Activated CD4-positive, alpha-beta T cell treated with anti-CD3 and anti-CD28 coated beads, Interleukin-2, amount 50 U/mL, for 24 hours (primary cell): Measurements from ENCODE around the gene NLRC3.

Experiments used
- DNase-seq, 2 donors: peaks; one replicate each; pipeline ENCODE4 v3.0.0-alpha.2; 2020; ENCODE audit warnings: low read depth in 1 of 2, low spot score in 1 of 2

The NLRC3 gene

GRCh38 chr16:3579776-3580175, 2.6 kb upstream of the NLRC3 start:
- no peak for DNase-seq

DNA sequence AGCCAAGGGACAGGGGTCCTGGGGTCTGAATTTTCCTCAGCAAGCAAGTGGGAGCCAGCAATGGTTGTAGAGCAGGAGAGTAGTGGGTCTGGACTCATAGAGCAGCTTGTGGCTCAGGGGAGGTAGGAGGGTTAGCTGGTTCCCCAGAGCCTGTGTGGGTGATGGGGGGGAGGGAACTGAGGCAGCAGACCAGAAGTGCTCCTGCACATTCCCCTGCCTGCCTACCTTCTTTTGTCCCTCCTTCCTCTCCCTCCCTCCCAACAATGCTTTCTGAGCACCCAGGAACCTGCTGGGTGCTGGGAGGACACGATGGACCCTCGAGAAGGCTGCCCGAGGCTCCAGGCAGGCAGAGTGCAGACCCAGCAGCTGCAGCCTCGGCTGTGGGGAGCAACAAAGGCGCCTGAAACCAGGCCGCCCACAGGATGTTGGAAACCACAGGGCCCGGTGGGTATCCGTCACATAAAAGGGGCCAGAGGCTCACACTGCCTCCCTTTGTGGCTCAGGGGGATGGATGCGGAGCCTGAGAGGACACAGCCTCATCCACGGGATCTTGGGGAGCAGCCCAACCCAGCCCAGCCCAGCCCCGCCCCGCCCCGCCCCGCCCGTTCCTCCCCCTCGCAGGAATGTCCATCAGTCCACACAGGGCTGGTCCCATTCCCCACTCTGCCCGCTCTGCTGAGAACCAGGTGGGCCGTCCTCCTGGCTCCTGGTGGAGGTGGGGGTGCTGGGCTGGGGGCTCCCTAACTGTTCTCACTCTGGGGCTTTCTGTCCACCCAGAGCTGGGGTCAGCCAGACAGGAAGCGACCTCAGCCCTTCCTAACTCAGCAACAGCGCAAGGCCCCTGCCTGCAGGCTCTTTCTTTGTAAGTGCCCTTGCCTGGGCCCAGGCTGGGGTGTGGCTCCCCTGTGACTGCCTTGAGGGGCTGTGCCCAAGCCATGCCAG, 1.7 kb upstream of the NLRC3 start:
- DNase-seq: peak in 1 of 2 donors; percentile 10

DNA sequence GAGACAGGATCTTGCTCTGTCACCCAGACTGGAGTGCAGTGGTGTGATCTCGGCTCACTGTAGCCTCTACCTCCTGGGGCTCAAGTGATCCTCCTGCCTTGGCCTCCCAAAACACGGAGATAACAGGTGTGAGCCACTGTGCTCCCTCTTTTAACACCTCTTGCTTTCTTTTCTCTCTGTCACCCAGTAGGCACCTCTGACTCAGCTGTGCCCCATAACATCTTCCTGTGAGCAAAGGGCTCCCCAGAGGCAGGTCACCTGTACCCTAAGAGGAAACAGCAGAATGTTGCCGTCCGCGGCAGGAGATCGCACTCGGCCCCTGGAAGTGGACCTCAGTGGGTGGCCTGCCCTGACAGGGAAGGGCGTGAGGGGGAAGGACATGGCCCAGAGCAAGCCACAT, 918 bp upstream of the NLRC3 start:
- peak; percentile 2 to 22 for DNase-seq

DNA sequence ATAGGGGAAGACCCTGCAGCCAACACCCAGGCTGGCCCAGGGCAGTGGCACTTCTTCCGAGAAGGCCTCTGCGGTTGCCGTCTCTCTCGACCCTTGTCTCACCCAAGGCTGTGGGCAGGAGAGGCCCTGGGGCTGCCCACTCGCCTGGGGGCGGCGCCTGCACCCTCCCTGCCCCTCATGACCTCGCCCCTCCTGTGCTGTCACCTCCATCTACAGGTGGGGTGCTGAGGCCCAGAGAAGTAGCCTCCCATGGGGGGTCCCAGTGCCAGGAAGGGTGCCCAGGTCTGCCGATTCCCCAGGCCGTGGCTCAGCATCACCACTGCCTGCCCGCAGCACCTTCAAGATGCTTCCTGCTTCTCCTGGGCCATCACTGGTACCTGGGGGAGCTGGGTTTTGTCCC, 992 bp downstream of the NLRC3 start:
- peak in 1 of 2 donors; percentile 1 for DNase-seq

- DNase-seq: peak in 1 of 2 donors; percentile 1
These were observed 1.7 kb downstream of the NLRC3 start for GRCh38 chr16:3575491-3575890.

- no peak for DNase-seq
These were observed 3.0 kb downstream of the NLRC3 start for GRCh38 chr16:3574195-3574594.

DNA sequence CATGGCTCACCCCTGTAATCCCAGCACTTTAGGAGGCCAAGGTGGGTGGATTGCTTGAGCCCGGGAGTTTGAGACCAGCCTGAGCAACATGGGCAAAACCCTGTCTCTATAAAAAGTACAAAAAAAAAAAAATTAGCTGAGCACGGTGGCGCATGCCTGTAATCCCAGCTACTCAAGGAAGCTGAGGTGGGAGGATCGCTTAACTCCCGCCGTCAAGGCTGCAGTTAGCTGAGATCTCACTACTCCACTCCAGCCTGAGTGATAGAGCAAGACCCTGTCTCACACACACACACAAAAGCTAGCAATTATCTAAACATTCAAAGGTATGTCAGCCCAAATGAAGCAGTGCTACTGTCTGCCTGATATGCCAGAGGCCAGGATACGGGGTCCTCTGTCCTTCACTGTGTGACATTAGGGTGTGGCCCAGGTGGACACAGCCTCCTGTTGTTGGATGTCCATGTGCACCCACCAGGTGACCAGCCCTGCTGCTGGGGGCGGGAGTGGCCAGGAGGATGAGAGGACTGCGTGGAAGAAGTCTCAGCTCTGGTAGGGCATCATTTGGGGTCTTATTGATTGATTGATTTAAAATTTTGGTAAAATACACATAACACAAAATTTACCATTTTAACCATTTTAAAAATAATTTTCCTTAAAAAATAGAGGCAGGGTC, 3.9 kb downstream of the NLRC3 start:
- no peak for DNase-seq

GRCh38 chr16:3570420-3571062, 6.7 kb downstream of the NLRC3 start:
- DNase-seq: no peak

GRCh38 chr16:3569851-3570250, 7.4 kb downstream of the NLRC3 start:
- DNase-seq: no peak

DNA sequence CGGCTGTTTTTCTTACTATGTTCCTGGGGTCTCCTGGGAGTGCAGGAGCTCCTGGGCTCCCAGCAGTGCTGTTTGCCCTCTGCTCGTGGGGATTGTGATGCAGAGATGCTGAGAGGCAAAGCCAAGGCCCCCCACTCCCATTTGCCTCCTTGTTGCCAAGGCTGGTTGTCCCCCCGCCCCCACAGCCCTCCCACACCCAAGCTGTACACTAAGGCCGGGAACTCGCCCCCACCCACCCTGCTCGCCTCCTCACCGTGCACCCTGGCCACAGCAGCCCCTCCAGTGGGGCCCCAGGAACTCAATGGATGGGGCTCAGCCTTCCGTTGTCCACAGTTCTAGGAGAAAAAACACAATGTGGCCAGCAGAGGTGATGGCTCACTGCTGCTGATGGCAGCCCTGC, 10.2 kb downstream of the NLRC3 start:
- DNase-seq: no peak

DNA sequence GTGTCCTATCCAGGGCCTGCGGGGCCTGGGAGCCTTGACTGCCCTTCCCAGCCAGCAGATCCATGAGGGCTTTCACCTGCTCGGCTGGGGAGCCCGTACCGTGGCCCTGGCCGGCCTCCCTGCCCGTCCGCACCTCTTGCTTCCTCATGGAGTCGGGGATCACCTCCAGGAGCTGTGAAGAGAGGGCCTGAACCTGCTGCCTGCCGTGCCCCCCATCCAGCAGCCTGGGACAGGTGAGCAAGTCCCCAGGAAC, 12.4 kb downstream of the NLRC3 start:
- no peak for DNase-seq

- no peak for DNase-seq
These were observed 12.9 kb downstream of the NLRC3 start for GRCh38 chr16:3564130-3564888.

DNA sequence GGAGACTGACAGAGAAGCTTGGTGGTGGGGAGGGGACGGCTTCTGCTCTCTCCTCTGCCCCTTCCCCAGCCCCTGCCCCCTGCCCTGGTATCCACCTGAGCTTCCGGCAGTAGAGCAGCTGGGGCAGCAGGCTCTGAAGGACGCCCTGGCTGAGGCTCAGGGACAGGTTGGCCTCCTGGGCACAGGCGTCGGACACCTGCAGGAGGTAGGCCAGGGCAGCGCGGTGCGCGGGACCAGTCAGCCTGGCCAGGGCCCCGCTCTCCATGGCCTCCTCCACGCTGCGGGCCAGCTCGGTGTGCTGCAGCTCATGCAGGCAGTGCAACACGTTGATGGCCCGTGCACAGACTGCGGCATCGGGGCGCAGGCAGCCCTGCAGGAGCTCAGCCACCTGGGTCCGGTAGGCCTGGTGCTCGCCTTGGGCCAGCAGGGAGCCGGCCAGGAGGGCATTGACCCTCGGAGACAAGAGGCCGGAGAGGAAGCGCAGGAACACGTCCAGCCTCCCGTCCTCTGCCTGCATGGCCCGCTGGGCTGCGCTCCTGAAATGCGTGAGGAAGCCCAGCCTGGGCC, 14.2 kb downstream of the NLRC3 start:
- DNase-seq: no peak

DNA sequence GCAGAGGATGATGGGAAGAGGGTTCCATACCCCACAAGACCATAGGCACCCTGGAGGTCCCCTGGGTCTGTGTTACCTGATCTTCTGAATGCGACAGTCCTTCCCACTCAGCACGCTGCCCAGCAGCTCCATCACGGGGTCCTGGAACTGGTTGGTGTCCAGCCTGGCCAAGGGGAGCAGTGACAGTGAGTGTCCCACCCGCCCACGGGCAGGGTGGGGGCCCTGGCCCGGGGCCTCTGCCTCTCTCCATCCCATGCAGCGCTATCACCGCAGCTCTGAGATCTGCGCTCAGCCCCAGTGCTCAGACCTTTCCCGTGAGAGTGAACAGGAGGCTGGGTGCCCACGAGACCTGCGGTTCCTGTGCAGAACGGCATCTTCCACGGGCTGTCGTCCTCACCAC, 15.6 kb downstream of the NLRC3 start:
- no peak for DNase-seq

- DNase-seq: no peak
These were observed 22.8 kb downstream of the NLRC3 start for GRCh38 chr16:3554351-3554928.

DNA sequence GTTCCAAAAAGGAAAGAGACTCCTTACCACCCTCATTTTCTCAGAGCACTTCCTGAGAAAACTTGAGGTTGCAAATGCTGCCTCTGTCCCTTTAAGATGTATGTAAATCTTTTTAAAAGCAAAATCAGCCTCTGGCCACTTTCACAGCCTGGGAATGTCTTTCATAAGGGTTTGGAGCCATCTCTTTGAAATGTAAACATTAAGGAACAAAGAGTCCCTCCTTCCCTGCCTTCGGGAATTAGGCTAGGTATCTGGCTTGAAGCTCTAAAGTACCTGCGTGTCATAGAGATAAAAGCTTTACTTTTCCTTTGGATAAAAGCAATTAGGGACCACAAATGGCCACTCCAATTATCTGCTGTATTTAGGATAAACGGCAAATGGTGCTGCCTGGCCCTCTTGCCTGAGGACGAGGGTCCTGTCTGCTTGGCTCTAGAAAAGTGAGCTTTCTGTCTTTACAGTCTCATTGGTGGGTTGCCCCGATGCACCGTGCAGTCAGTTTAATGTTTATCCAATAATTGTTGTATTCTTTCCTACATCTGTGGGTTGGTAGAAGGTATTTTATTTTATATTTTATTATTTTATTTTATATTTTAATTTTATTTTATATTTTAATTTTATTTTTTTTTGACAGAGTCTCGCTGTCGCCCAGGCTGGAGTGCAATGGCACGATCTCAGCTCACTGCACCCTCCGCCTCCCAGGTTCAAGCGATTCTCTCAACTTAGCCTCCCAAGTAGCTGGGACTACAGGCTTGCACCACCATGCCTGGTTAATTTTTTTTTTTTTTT, 23.9 kb downstream of the NLRC3 start:
- no peak for DNase-seq

DNA sequence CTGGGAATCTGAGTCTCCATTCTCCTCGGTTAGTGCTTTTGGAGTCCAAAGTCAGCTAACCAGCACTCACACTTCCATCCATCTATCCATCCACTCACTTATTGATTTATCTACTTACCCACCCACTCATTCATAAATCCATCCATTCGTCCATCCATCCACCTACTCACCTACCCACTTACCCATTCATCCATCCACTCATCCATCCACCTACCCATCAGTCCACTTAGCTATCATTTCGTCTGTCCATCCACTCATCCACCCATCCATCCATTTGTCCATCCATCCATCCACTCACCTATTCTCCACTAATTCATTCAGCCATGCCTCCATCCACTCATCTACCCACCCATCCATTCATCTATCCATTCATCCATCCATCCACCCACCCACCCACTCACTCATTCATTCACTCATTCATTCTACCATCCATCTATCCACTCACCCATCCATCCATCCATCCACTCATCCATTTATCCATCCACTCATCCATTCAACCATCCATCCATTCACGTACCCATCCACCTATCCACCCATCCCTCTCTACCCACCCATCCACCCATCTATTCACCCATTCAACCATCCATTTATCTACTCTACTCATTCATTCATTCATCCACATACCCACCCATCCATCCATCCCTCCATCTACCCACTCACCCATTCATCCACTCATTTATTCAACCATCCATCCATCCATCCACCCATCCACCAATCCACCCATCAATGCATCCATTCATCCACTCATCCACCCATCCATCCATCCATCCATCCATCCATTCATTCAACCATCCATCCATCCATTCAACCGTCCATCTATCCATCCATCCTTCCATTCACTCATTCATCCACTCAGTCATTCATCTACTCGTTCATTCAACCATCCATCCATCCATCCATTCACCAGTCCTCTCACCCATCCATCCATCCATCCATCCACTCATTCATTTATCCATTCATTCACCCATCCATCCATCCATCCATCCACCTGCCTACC, 26.1 kb downstream of the NLRC3 start:
- no peak for DNase-seq

DNA sequence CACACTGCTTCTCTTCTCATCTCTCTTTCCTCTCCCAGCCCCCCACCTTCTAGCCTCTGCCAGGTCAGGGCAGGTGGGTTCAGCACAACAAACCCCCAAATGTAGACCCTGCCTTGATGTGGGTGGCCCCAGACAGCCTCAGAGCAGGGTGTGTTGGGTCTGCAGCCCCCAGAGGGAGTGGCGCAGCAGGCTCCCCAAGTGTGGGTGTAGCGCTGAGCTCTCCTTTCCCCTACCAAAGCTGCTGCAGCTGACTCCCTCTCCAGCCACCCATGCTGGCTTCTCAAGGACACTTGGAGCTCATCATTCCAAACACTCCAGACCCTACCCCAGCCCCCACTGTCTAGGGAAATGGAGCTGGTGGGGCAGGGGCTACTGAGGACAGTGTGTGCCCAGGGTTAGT, 27.3 kb downstream of the NLRC3 start:
- DNase-seq: no peak

GRCh38 chr16:3548859-3549258, 28.3 kb downstream of the NLRC3 start:
- DNase-seq: no peak
